NCI-H2107 (cell line): Measurements from ENCODE around the gene ELOVL7.
"Not testable (repeated sequence)": the region's sequence is repeated elsewhere in the genome, so short reads cannot be mapped to it uniquely, and the experiment has no call there.

Experiments
- DNase-seq: peaks from one replicate; lab custom pipeline; 2025; lab: John Stamatoyannopoulos, UW

ELOVL7 gene

GRCh38 chr5:60830581-60831127 is 13.4 kb downstream of the ELOVL7 start:
- DNase-seq, result no peak

GRCh38 chr5:60829490-60830266 is 14.4 kb downstream of the ELOVL7 start:
- DNase-seq, result no peak

GRCh38 chr5:60827201-60827600 is 16.9 kb downstream of the ELOVL7 start:
- DNase-seq, result no peak

- no peak for DNase-seq
These were observed 17.4 kb downstream of the ELOVL7 start for GRCh38 chr5:60826653-60827052.

- DNase-seq, result no peak
These were observed 20.5 kb downstream of the ELOVL7 start for GRCh38 chr5:60823574-60823973.

GRCh38 chr5:60822285-60822556 is 21.8 kb downstream of the ELOVL7 start:
- no peak for DNase-seq

- no peak for DNase-seq
These were observed 22.4 kb downstream of the ELOVL7 start for GRCh38 chr5:60821488-60822284.

GRCh38 chr5:60820593-60821487 is 23.2 kb downstream of the ELOVL7 start:
- DNase-seq, result no peak

- DNase-seq, result not testable (repeated sequence)
These were observed 27.9 kb downstream of the ELOVL7 start for GRCh38 chr5:60816138-60816537.

- DNase-seq, result no peak
These were observed 29.6 kb downstream of the ELOVL7 start for GRCh38 chr5:60814498-60814897.

- DNase-seq, result no peak
These were observed 31.6 kb downstream of the ELOVL7 start for GRCh38 chr5:60812426-60812825.

GRCh38 chr5:60811105-60811504 is 33.0 kb downstream of the ELOVL7 start:
- DNase-seq, result no peak

- DNase-seq, result no peak
These were observed 33.5 kb downstream of the ELOVL7 start for GRCh38 chr5:60810438-60811085.

GRCh38 chr5:60809891-60810425 is 34.1 kb downstream of the ELOVL7 start:
- no peak for DNase-seq

GRCh38 chr5:60806591-60807243 is 37.4 kb downstream of the ELOVL7 start:
- no peak for DNase-seq

GRCh38 chr5:60805463-60805862 is 38.6 kb downstream of the ELOVL7 start:
- DNase-seq, result no peak

- no peak for DNase-seq
These were observed 40.4 kb downstream of the ELOVL7 start for GRCh38 chr5:60803712-60804111.

GRCh38 chr5:60802986-60803385 is 41.1 kb downstream of the ELOVL7 start:
- DNase-seq, result no peak

GRCh38 chr5:60802226-60802625 is 41.8 kb downstream of the ELOVL7 start:
- no peak for DNase-seq

- DNase-seq, result no peak
These were observed 46.5 kb downstream of the ELOVL7 start for GRCh38 chr5:60797482-60798153.
